ENCODE measurements around the gene CIT.

- TF ChIP-seq CTCF (IDR thresholded peaks at IDR 0.05) (peak in 5 of 6 experiments; percentile 39 to 53 (median 48)), POLR2A (IDR thresholded peaks at IDR 0.05) (no peak)
Measured at GRCh38 chr12:119649202-119649808, 227.8 kb downstream of the CIT start.

Data from Peyer's patch (tissue), 4 donors.